Endothelial cell of umbilical vein (primary cell): ENCODE results near the gene GOLT1B. TPM values are rescaled to one million over a fixed set of nuclear protein-coding genes. Genes with fewer than 3 reads are reported as not detected.
A peak's percentile ranks its signal among the peaks of the same experiment; 100 is the strongest.

Experiments
- BruUV-seq: library from RNA; stranded (reverse); fragments of 400-500 nt; replicated peaks from 2 replicates; lab custom pipeline; 2021; lab: Mats Ljungman, UMichigan
- CTCF ChIA-PET: fragments of 300-600, 350-600 bp; sonication (Branson Sonifier 250); formaldehyde crosslinking; loops from one replicate; lab custom pipeline; 2021; ENCODE audit warnings: antibody characterized with exemption, inconsistent platforms; lab: Charles Lee
- POLR2A ChIA-PET: fragments of 300-600, 350-600 bp; sonication (Branson Sonifier 250); formaldehyde crosslinking; loops from one replicate; lab custom pipeline; 2021; ENCODE audit warnings: antibody characterized with exemption, inconsistent platforms; lab: Charles Lee
- DNase-seq: peaks from one replicate; pipeline ENCODE4 v3.0.0-alpha.2; 2011; ENCODE audit warnings: low read depth, low spot score
- FAIRE-seq: peaks from 2 replicates; lab custom pipeline; 2011; peaks lifted over from hg19 to GRCh38; lab: Jason Lieb, UNC
- H2AFZ ChIP-seq: 2 replicates; pipeline ENCODE4 v1.6.0; 2012; ENCODE audit warnings: low read depth, low read length, control low read depth, inconsistent platforms
- H3K27ac ChIP-seq: 2 replicates; pipeline ENCODE4 v1.5.1; 2011; ENCODE audit warnings: low read depth, mild to moderate bottlenecking, control low read depth, low read length, moderate library complexity; ENCODE audit not compliant: insufficient read depth
- H3K27me3 ChIP-seq, 2 experiments: 2 replicates each; pipeline versions ENCODE4 v1.6.0 to v1.6.1; 2011; ENCODE audit warnings: low read length in 2 of 2, mixed read lengths in 1 of 2; ENCODE audit not compliant: control insufficient read depth in 2 of 2, insufficient read depth in 2 of 2
- H3K36me3 ChIP-seq, 2 experiments: 2 replicates in 1 of 2; 3 replicates in 1 of 2; pipeline ENCODE4 v1.5.1; 2011; ENCODE audit warnings: low read length in 2 of 2, mild to moderate bottlenecking in 1 of 2, moderate library complexity in 1 of 2; ENCODE audit not compliant: control insufficient read depth in 2 of 2, insufficient read depth in 2 of 2; ENCODE audit errors: extremely low read depth in 1 of 2
- H3K4me1 ChIP-seq: 3 replicates; pipeline ENCODE4 v1.5.1; 2011; ENCODE audit warnings: mild to moderate bottlenecking, low read length; ENCODE audit not compliant: control insufficient read depth, insufficient read depth; ENCODE audit errors: extremely low read depth
- H3K4me2 ChIP-seq: 2 replicates; pipeline ENCODE4 v1.6.1; 2011; ENCODE audit warnings: low read length, control low read depth, mixed read lengths; ENCODE audit not compliant: insufficient read depth
- H3K4me3 ChIP-seq, 3 experiments: fragments of 200-600 bp in 1 of 3; sonication (generic), shearing (Covaris generic) in 1 of 3; replicated peaks in 1 of 3; 2 replicates each; pipeline ENCODE4 v1.5.1; 2011 to 2016; ENCODE audit warnings: control low read depth in 3 of 3, low read length in 3 of 3, mild to moderate bottlenecking in 2 of 3, inconsistent platforms in 1 of 3, low read depth in 1 of 3, moderate library complexity in 1 of 3; ENCODE audit not compliant: insufficient read depth in 1 of 3
- H3K79me2 ChIP-seq: 2 replicates; pipeline ENCODE4 v1.6.0; 2012; ENCODE audit warnings: low read length, inconsistent platforms; ENCODE audit not compliant: control insufficient read depth, insufficient read depth
- H3K9ac ChIP-seq: replicated peaks from 2 replicates; pipeline ENCODE3; 2011; ENCODE audit warnings: low read length, control low read depth; ENCODE audit not compliant: insufficient read depth; ENCODE audit errors: extremely low read depth
- H3K9me1 ChIP-seq: replicated peaks from 3 replicates; pipeline ENCODE4 v1.6.0; 2011; ENCODE audit warnings: mild to moderate bottlenecking, low read length; ENCODE audit not compliant: control insufficient read depth, insufficient read depth; ENCODE audit errors: extremely low read depth
- H3K9me3 ChIP-seq: replicated peaks from 2 replicates; pipeline ENCODE4 v1.5.1; 2012; ENCODE audit warnings: low read length, inconsistent platforms; ENCODE audit not compliant: control insufficient read depth, insufficient read depth
- H4K20me1 ChIP-seq: replicated peaks from 2 replicates; pipeline ENCODE3; 2011; ENCODE audit warnings: mild to moderate bottlenecking, low read length; ENCODE audit not compliant: control insufficient read depth, insufficient read depth; ENCODE audit errors: extremely low read depth
- CTCF ChIP-seq, 2 donors: IDR thresholded peaks; 1 replicate in 1 of 2; 2 replicates in 1 of 2; pipeline ENCODE4 v1.5.1; 2011; ENCODE audit warnings: low read length in 2 of 2, mild to moderate bottlenecking in 2 of 2, moderate library complexity in 2 of 2, control low read depth in 1 of 2, inconsistent platforms in 1 of 2, low read depth in 1 of 2; ENCODE audit not compliant: insufficient read depth in 1 of 2; ENCODE audit errors: extremely low read depth in 1 of 2
- EZH2 ChIP-seq: IDR thresholded peaks from 2 replicates; pipeline ENCODE4 v1.6.1; 2012; ENCODE audit warnings: borderline replicate concordance, low read depth, mild to moderate bottlenecking, moderate library complexity, low read length, inconsistent platforms; ENCODE audit not compliant: severe bottlenecking
- FOS ChIP-seq: IDR thresholded peaks from 2 replicates; pipeline ENCODE4 v1.6.1; 2011; ENCODE audit warnings: mild to moderate bottlenecking, low read length, moderate library complexity, borderline replicate concordance; ENCODE audit not compliant: insufficient read depth
- GATA2 ChIP-seq: IDR thresholded peaks from 2 replicates; pipeline ENCODE4 v1.7.0; 2011; ENCODE audit warnings: low read depth, mild to moderate bottlenecking, moderate library complexity, mixed read lengths, low read length; ENCODE audit not compliant: insufficient read length, insufficient read depth
- JUN ChIP-seq: IDR thresholded peaks from 2 replicates; pipeline ENCODE4 v1.6.1; 2011; ENCODE audit warnings: borderline replicate concordance, low read depth; ENCODE audit not compliant: insufficient read length, insufficient read depth
- MAX ChIP-seq: IDR thresholded peaks from 2 replicates; pipeline ENCODE4 v1.6.1; 2011; ENCODE audit not compliant: insufficient read depth, insufficient read length
- MYC ChIP-seq: IDR thresholded peaks from one replicate; pipeline ENCODE4 v1.6.1; 2011; ENCODE audit warnings: mild to moderate bottlenecking, low read depth, low read length
- POLR2A ChIP-seq: IDR thresholded peaks from 2 replicates; pipeline ENCODE4 v1.6.1; 2012; ENCODE audit warnings: low read depth, mild to moderate bottlenecking, control low read depth, low read length
- POLR2AphosphoS5 ChIP-seq: IDR thresholded peaks from 2 replicates; pipeline ENCODE4 v1.6.1; 2012; ENCODE audit warnings: low read depth, mild to moderate bottlenecking, control low read depth, low read length, moderate library complexity; ENCODE audit not compliant: insufficient read depth
- dilution Hi-C: fragments of 300-500 bp; cut with MboI; formaldehyde crosslinking; loops from one replicate; pipeline ENCODE4 v1.15.0; 2019; ENCODE audit warnings: low sequenced_read_pairs; ENCODE audit not compliant: extremely low pct_ligation_motif_present
- intact Hi-C: fragments of 100-400 bp; cut with micrococcal nuclease; formaldehyde crosslinking; loops from one replicate; pipeline ENCODE4 v1.10.0; 2022
- polyA plus RNA-seq, 4 experiments: library from polyadenylated mRNA; depleted of rRNA in 3 of 4; stranded (reverse) in 3 of 4; unstranded in 1 of 4; fragments of >200 nt; gene quantifications; 2 replicates each; pipeline versions ENCODE4 v1.2.1 to v1.2.3, GENCODE V29; 2011 to 2012; ENCODE audit warnings: missing spikeins in 1 of 4
- total RNA-seq: library from RNA; stranded (reverse); gene quantifications from 2 replicates; pipeline ENCODE4 v1.2.3, GENCODE V29; 2021

The GOLT1B gene
- total and polyA plus RNA-seq, 2 donors (not counting 3 experiments of a cell fraction or from before 2014, with no cell fraction given), result 21.9 to 50.5 TPM

- DNase-seq (no peak), FAIRE-seq (peak; percentile 4)
- Histone ChIP-seq H3K79me2 (no peaks in the 10 kb centered on the region), H3K9ac (no peak overlapping the region), H3K9me3 (no peaks in the 10 kb centered on the region), H2AFZ (no peak overlapping the region), H3K4me1 (no peaks in the 10 kb centered on the region), H3K4me3 (no peak overlapping the region), H3K9me1 (no peaks in the 10 kb centered on the region), H3K27ac (no peak overlapping the region), H3K4me2 (no peak overlapping the region), H3K27me3 (peaks cover 0 to 6% of the 10 kb centered on the region in 2 experiments), H4K20me1 (no peaks in the 10 kb centered on the region), H3K36me3 (no peaks in the 10 kb centered on the region)
- CTCF ChIA-PET, result no interaction called here
- POLR2A ChIA-PET, result no interaction called here
- no TSS peak for BruUV-seq
- TF ChIP-seq FOS (no peak), EZH2 (no peak), MAX (no peak), JUN (no peak), POLR2AphosphoS5 (no peak), POLR2A (no peak), GATA2 (no peak), CTCF (IDR thresholded peaks at IDR 0.05; ENCODE audit: extremely low read depth in 1 of 2, insufficient read depth in 1 of 2, low read depth in 1 of 2, low read length in 2 of 2) (no peak), MYC (no peak)
- dilution Hi-C loops (no loop called here), intact Hi-C loops (no loop called here)
Observed at GRCh38 chr12:21538061-21538653, 36.6 kb downstream of the GOLT1B start.
